ENCODE data around the gene CARD14.

CARD14 gene

GRCh38 chr17:80163336-80163735, 6.5 kb upstream of the CARD14 start:
- H3K79me2 ChIP-seq: no peaks in the 10 kb centered on the region
- no peaks in the 10 kb centered on the region for H3K36me3 ChIP-seq (ENCODE audit: control insufficient read depth, insufficient read depth, low read length)
- H3K4me1 ChIP-seq: no peaks in the 10 kb centered on the region
- no peak for TF ChIP-seq CTCF (IDR thresholded peaks at IDR 0.05)
- H2AFZ ChIP-seq: no peak overlapping the region
- H3K9ac ChIP-seq: no peak overlapping the region
- H3K4me2 ChIP-seq (ENCODE audit: low read length): no peak overlapping the region
- H3K9me3 ChIP-seq (ENCODE audit: control insufficient read depth, low read length): no peaks in the 10 kb centered on the region
- no peak overlapping the region for H3K4me3 ChIP-seq (ENCODE audit: low read depth, low read length)
- no peak overlapping the region for H3K27ac ChIP-seq
- no peaks in the 10 kb centered on the region for H3K27me3 ChIP-seq (ENCODE audit: control insufficient read depth, insufficient read depth, low read length)

- H3K4me3 ChIP-seq (ENCODE audit: low read depth, low read length): no peak overlapping the region
- no peak for TF ChIP-seq CTCF (IDR thresholded peaks at IDR 0.05)
- H3K4me1 ChIP-seq: no peaks in the 10 kb centered on the region
- H3K9me3 ChIP-seq (ENCODE audit: control insufficient read depth, low read length): no peaks in the 10 kb centered on the region
- no peak overlapping the region for H3K4me2 ChIP-seq (ENCODE audit: low read length)
- H3K79me2 ChIP-seq: no peaks in the 10 kb centered on the region
- no peak overlapping the region for H2AFZ ChIP-seq
- H3K36me3 ChIP-seq (ENCODE audit: control insufficient read depth, insufficient read depth, low read length): no peaks in the 10 kb centered on the region
- no peaks in the 10 kb centered on the region for H3K27me3 ChIP-seq (ENCODE audit: control insufficient read depth, insufficient read depth, low read length)
- H3K27ac ChIP-seq: no peak overlapping the region
- H3K9ac ChIP-seq: no peak overlapping the region
These were observed 5.6 kb upstream of the CARD14 start for GRCh38 chr17:80164185-80164584.

- no peak overlapping the region for H3K4me3 ChIP-seq (ENCODE audit: low read depth, low read length)
- no peaks in the 10 kb centered on the region for H3K9me3 ChIP-seq (ENCODE audit: control insufficient read depth, low read length)
- H2AFZ ChIP-seq: no peak overlapping the region
- H3K4me2 ChIP-seq (ENCODE audit: low read length): no peak overlapping the region
- no peak overlapping the region for H3K9ac ChIP-seq
- no peaks in the 10 kb centered on the region for H3K36me3 ChIP-seq (ENCODE audit: control insufficient read depth, insufficient read depth, low read length)
- no peak overlapping the region for H3K27ac ChIP-seq
- no peaks in the 10 kb centered on the region for H3K4me1 ChIP-seq
- H3K79me2 ChIP-seq: no peaks in the 10 kb centered on the region
- no peaks in the 10 kb centered on the region for H3K27me3 ChIP-seq (ENCODE audit: control insufficient read depth, insufficient read depth, low read length)
- TF ChIP-seq CTCF (IDR thresholded peaks at IDR 0.05): no peak
These were observed 3.4 kb upstream of the CARD14 start for GRCh38 chr17:80166446-80166845.

GRCh38 chr17:80168371-80168770, 1.5 kb upstream of the CARD14 start:
- no peaks in the 10 kb centered on the region for H3K36me3 ChIP-seq (ENCODE audit: control insufficient read depth, insufficient read depth, low read length)
- H3K9me3 ChIP-seq (ENCODE audit: control insufficient read depth, low read length): no peaks in the 10 kb centered on the region
- H3K9ac ChIP-seq: no peak overlapping the region
- no peaks in the 10 kb centered on the region for H3K27me3 ChIP-seq (ENCODE audit: control insufficient read depth, insufficient read depth, low read length)
- H3K27ac ChIP-seq: no peak overlapping the region
- no peak overlapping the region for H3K4me3 ChIP-seq (ENCODE audit: low read depth, low read length)
- H3K4me1 ChIP-seq: no peaks in the 10 kb centered on the region
- H2AFZ ChIP-seq: no peak overlapping the region
- no peaks in the 10 kb centered on the region for H3K79me2 ChIP-seq
- H3K4me2 ChIP-seq (ENCODE audit: low read length): no peak overlapping the region
- TF ChIP-seq CTCF (IDR thresholded peaks at IDR 0.05): no peak

GRCh38 chr17:80169107-80169506, 723 bp upstream of the CARD14 start:
- H3K9ac ChIP-seq: no peak overlapping the region
- no peaks in the 10 kb centered on the region for H3K27me3 ChIP-seq (ENCODE audit: control insufficient read depth, insufficient read depth, low read length)
- no peaks in the 10 kb centered on the region for H3K36me3 ChIP-seq (ENCODE audit: control insufficient read depth, insufficient read depth, low read length)
- H3K4me3 ChIP-seq (ENCODE audit: low read depth, low read length): no peak overlapping the region
- H3K4me2 ChIP-seq (ENCODE audit: low read length): no peak overlapping the region
- TF ChIP-seq CTCF (IDR thresholded peaks at IDR 0.05): no peak
- H3K27ac ChIP-seq: no peak overlapping the region
- no peaks in the 10 kb centered on the region for H3K4me1 ChIP-seq
- H3K79me2 ChIP-seq: no peaks in the 10 kb centered on the region
- H3K9me3 ChIP-seq (ENCODE audit: control insufficient read depth, low read length): no peaks in the 10 kb centered on the region
- H2AFZ ChIP-seq: no peak overlapping the region
